Right lobe of liver (tissue), 4 donors: ENCODE results near the gene ATXN7L2.

Source experiments
- CTCF ChIP-seq, 4 donors: fragments of 200-600 bp in 3 of 4; fragments of 450-650 bp in 1 of 4; IDR thresholded peaks; one replicate each; pipeline versions ENCODE4 v1.5.1 to v1.8.0; 2016 to 2022; ENCODE audit warnings: antibody characterized with exemption in 4 of 4, mild to moderate bottlenecking in 2 of 4
- POLR2A ChIP-seq: fragments of 450-650 bp; IDR thresholded peaks from one replicate; pipeline ENCODE4 v1.6.1; 2017; ENCODE audit warnings: antibody characterized with exemption, mild to moderate bottlenecking
- donor health status: DM: no; HTN: no; CAD: no.
- donor health status: DM: no; HTN: no; CAD: no.
- donor health status: DM: no; HTN: yes; CAD: no.

- no peak for TF ChIP-seq POLR2A
- no peak for TF ChIP-seq CTCF (IDR thresholded peaks at IDR 0.05)
Measured at GRCh38 chr1:109535481-109535880, 51.8 kb downstream of the ATXN7L2 start.
